Anterior cingulate cortex (tissue), 58 donors: ENCODE results near the gene PUM1.
A peak's percentile ranks its signal among the peaks of the same experiment; 100 is the strongest.

Source experiments
- DNase-seq, 58 donors: peaks; one replicate each; lab custom pipeline; 2025; lab: John Stamatoyannopoulos, UW

Gene PUM1

DNA sequence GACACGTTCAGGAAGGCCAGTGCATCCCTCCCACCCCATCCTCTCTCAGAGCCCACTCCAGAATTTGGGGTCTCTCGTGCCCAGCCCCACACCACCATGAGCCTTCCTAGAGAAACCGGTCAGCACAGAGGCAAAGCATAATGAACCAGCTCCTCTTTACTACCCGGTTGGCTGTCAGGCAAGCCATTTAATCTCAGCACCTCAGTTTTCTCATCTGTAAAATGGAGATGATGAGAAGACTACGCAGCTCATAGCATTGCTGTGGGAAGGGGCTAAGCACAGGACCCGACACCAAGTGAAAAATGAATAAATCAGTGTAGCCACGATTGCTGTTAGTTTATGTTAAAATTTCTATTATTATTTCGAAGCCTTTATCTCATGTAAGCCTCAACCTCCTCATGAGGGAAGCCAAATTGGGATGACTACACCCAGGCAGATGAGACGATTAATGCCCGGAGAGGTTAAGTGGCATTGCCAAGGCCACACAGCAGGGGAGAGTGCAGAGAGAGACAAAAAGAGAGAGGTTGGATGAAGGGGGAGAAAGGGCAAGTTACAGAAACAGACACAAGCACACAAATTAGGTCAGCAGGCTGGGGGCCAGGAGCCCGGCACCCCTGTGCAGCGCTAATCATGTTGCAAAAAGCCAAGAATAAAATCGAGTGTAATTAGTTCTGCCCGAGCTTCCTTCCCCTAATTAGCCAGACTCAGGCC is 182.7 kb downstream of the PUM1 start:
- DNase-seq: peak in 38 of 58 donors; percentile 14 to 85 (median 48)
